ENCODE results near the gene ATP2A3.

DNA sequence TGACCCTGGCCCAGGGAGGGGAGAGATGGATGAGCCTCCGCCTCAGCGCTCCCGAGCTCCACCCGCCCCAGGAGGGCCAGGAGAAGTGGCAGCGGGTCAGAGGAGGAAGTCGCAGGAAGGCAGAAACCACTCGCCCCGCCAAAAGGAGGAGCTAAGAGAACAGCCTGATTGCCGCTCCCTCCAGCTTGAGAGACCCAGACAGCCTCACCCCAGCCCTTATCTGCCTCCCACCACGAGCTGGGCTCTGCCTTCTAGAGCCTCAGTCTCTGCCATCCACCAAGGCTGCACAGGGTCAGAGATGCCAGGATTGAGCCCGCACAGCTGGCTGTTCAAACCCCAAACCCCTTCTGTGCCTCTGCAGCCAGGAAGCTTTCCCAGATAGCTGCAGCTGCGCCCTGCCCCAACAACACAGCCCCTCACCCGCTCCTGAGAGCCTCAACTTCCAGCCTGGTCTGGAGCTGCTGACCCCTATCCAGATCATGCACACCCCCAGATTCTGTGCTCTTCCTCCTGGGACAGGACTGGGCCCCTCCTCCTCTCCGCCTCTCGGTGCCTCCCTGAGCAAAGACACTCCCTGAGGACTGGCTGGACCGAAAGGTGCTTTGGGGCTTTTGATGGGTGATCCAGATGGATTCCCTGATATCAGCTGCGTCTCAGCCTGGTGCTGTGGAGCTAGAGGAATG, 1.0 kb upstream of the ATP2A3 start:
- TF ChIP-seq, protein P1, sequence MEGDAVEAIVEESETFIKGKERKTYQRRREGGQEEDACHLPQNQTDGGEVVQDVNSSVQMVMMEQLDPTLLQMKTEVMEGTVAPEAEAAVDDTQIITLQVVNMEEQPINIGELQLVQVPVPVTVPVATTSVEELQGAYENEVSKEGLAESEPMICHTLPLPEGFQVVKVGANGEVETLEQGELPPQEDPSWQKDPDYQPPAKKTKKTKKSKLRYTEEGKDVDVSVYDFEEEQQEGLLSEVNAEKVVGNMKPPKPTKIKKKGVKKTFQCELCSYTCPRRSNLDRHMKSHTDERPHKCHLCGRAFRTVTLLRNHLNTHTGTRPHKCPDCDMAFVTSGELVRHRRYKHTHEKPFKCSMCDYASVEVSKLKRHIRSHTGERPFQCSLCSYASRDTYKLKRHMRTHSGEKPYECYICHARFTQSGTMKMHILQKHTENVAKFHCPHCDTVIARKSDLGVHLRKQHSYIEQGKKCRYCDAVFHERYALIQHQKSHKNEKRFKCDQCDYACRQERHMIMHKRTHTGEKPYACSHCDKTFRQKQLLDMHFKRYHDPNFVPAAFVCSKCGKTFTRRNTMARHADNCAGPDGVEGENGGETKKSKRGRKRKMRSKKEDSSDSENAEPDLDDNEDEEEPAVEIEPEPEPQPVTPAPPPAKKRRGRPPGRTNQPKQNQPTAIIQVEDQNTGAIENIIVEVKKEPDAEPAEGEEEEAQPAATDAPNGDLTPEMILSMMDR (conservative IDR thresholded peaks at IDR 0.05), result no peak
- no peak for TF ChIP-seq EZH2 (IDR thresholded peaks at IDR 0.05; ENCODE audit: low read depth)
